B cell (primary cell): ENCODE data around the gene STRN.

Source experiments
- CTCF ChIP-seq: fragments of 200-600 bp; IDR thresholded peaks from one replicate; pipeline ENCODE4 v1.8.0; 2022; ENCODE audit warnings: antibody characterized with exemption, mild to moderate bottlenecking
- EZH2 ChIP-seq: IDR thresholded peaks from 2 replicates; pipeline ENCODE4 v1.6.1; 2012; ENCODE audit warnings: borderline replicate concordance, low read depth, mild to moderate bottlenecking, moderate library complexity, low read length; ENCODE audit not compliant: insufficient read depth, poor library complexity, severe bottlenecking

GRCh38 chr2:37000318-37000717 lies 34.0 kb upstream of the STRN start:
- TF ChIP-seq CTCF (no peak), EZH2 (no peak)
